Osteoblast (primary cell): ENCODE results near the gene ISCA1. TPM values are rescaled to one million over a fixed set of nuclear protein-coding genes. Genes with fewer than 3 reads are reported as not detected.

ENCODE experiments used
- DNase-seq: peaks from one replicate; pipeline ENCODE4 v3.0.0; 2011; ENCODE audit warnings: low spot score, mixed read lengths; ENCODE audit not compliant: insufficient read length; ENCODE audit errors: missing footprints
- H2AFZ ChIP-seq: 2 replicates; pipeline ENCODE4 v1.6.0; 2011; ENCODE audit warnings: mild to moderate bottlenecking, low read length
- H3K27ac ChIP-seq: 2 replicates; pipeline ENCODE4 v1.5.1; 2011; ENCODE audit warnings: mild to moderate bottlenecking, low read depth, low read length, moderate library complexity
- H3K27me3 ChIP-seq: 2 replicates; pipeline ENCODE4 v1.6.0; 2012; ENCODE audit warnings: mild to moderate bottlenecking, control low read depth, inconsistent platforms, low read length, moderate library complexity; ENCODE audit not compliant: insufficient read depth
- H3K36me3 ChIP-seq: 2 replicates; pipeline ENCODE4 v1.5.1; 2011; ENCODE audit warnings: mild to moderate bottlenecking, low read length, control low read depth, moderate library complexity; ENCODE audit not compliant: insufficient read depth
- H3K4me1 ChIP-seq: 2 replicates; pipeline ENCODE4 v1.5.1; 2011; ENCODE audit warnings: mild to moderate bottlenecking, low read length, control low read depth, moderate library complexity; ENCODE audit not compliant: insufficient read depth
- H3K4me2 ChIP-seq: 2 replicates; pipeline ENCODE4 v1.6.0; 2011; ENCODE audit warnings: mild to moderate bottlenecking, low read length; ENCODE audit not compliant: insufficient read depth
- H3K4me3 ChIP-seq: fragments of 200-600 bp; sonication (generic); 3 replicates; pipeline ENCODE4 v1.5.1; 2012; ENCODE audit warnings: mild to moderate bottlenecking, low read length, inconsistent platforms; ENCODE audit not compliant: insufficient read depth
- H3K79me2 ChIP-seq: 2 replicates; pipeline ENCODE4 v1.6.0; 2012; ENCODE audit warnings: mild to moderate bottlenecking, low read length, control low read depth, inconsistent platforms; ENCODE audit not compliant: insufficient read depth
- H3K9me3 ChIP-seq: 2 replicates; pipeline ENCODE4 v1.5.1; 2011; ENCODE audit warnings: low read depth, low read length, control low read depth
- H4K20me1 ChIP-seq: 2 replicates; pipeline ENCODE4 v1.6.0; 2012; ENCODE audit warnings: mild to moderate bottlenecking, low read length, control low read depth; ENCODE audit not compliant: insufficient read depth
- total RNA-seq: library from RNA; depleted of rRNA; stranded (reverse); fragments of >200 nt; gene quantifications from 2 replicates; pipeline ENCODE4 v1.2.3, GENCODE V29; 2012
- TF ChIP-seq, protein P1 (sequence below): IDR thresholded peaks from 2 replicates; pipeline ENCODE4 v1.5.1; 2011; ENCODE audit warnings: mild to moderate bottlenecking, low read depth, low read length, moderate library complexity; ENCODE audit errors: extremely low read depth

ISCA1 gene
- total RNA-seq, 1 donor: 34.7 TPM

DNA sequence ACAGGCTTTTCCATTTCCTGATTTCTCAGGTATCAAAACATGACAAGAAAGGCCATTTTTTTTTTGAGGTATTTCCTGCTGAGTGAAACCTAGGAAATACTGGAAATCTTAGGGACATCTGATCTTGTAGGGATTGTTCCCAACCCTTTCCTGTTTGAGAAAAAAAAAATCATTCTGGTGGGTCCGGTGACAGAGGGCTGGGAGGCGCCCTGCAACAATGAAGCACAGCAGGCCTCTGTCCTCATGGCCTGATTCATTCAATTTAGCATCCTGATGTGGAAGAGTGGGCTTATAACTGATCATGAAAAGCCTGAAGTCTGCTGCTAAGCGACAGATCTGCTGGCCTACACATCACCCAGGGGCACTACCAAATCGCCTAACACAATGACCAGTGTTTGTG is 19.8 kb downstream of the ISCA1 start:
- Histone ChIP-seq H3K36me3 (peaks cover 22% of the 10 kb centered on the region), H3K27me3 (no peaks in the 10 kb centered on the region), H3K4me2 (no peak overlapping the region), H3K4me1 (peaks cover 7% of the 10 kb centered on the region), H3K27ac (no peak overlapping the region), H3K79me2 (peaks cover 6% of the 10 kb centered on the region), H3K9me3 (no peaks in the 10 kb centered on the region), H3K4me3 (no peak overlapping the region), H4K20me1 (no peaks in the 10 kb centered on the region), H2AFZ (no peak overlapping the region)
- TF ChIP-seq, protein P1, sequence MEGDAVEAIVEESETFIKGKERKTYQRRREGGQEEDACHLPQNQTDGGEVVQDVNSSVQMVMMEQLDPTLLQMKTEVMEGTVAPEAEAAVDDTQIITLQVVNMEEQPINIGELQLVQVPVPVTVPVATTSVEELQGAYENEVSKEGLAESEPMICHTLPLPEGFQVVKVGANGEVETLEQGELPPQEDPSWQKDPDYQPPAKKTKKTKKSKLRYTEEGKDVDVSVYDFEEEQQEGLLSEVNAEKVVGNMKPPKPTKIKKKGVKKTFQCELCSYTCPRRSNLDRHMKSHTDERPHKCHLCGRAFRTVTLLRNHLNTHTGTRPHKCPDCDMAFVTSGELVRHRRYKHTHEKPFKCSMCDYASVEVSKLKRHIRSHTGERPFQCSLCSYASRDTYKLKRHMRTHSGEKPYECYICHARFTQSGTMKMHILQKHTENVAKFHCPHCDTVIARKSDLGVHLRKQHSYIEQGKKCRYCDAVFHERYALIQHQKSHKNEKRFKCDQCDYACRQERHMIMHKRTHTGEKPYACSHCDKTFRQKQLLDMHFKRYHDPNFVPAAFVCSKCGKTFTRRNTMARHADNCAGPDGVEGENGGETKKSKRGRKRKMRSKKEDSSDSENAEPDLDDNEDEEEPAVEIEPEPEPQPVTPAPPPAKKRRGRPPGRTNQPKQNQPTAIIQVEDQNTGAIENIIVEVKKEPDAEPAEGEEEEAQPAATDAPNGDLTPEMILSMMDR: no peak
- DNase-seq: no peak

DNA sequence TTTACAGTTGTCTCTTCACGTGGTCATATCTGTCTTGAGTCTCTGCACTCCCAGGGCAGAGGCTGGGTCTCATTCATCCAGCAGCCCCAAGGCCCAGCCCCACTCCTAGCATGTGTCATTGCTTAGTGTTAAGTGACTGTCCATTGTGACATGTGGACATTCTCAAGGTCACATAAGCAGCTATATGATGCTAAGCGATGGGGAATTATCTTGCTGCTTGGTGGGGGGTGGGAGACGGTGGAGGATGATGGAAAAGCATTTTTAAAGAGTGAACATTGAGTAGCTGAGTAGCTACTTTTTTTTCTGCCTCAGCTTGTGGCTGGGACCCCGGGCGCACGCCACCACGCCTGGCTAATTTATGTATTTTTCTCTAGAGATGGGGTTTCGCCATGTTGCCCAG is 22.8 kb downstream of the ISCA1 start, which contains the start of gene C9orf153:
C9orf153 (minus strand) TSS at position 101 of the 400 bp plus-strand sequence. CDS start 30,054 bp downstream, outside the sequence.
- Histone ChIP-seq H3K27ac (no peak within 1 kb of the TSS), H3K4me1 (no peaks in the 10 kb centered on the region), H3K27me3 (no peaks in the 10 kb centered on the region), H3K4me2 (no peak within 1 kb of the TSS), H3K79me2 (peaks cover 4% of the 10 kb centered on the region), H4K20me1 (no peaks in the 10 kb centered on the region), H3K36me3 (peaks cover 15% of the 10 kb centered on the region), H2AFZ (no peak within 1 kb of the TSS), H3K4me3 (no peak within 1 kb of the TSS), H3K9me3 (no peaks in the 10 kb centered on the region)
- TF ChIP-seq, protein P1: no peak
- no peak for DNase-seq

DNA sequence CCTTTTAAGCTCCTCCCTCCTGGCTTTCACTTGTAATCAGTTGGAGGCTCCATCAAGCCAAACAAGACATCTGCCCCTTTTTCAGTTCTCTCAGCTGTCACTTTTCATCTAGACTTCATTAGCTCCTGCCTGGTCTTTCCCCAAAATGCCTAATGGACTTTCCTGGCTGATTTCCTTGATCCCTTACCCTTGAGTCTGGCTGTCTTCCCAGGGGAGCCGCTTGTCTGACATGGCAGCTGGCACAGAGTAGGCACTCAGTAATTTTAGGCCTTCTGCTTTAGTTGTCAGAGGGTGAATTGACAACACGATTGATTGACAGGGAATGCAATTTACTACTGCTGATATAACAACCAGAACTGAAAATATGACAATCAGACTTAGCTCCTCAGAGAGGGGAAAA is 24.9 kb downstream of the ISCA1 start:
- Histone ChIP-seq H2AFZ (no peak overlapping the region), H3K4me1 (no peaks in the 10 kb centered on the region), H4K20me1 (no peaks in the 10 kb centered on the region), H3K36me3 (peaks cover 3% of the 10 kb centered on the region), H3K27ac (no peak overlapping the region), H3K27me3 (no peaks in the 10 kb centered on the region), H3K79me2 (no peaks in the 10 kb centered on the region), H3K4me2 (no peak overlapping the region), H3K4me3 (no peak overlapping the region), H3K9me3 (no peaks in the 10 kb centered on the region)
- TF ChIP-seq, protein P1: no peak
- no peak for DNase-seq

DNA sequence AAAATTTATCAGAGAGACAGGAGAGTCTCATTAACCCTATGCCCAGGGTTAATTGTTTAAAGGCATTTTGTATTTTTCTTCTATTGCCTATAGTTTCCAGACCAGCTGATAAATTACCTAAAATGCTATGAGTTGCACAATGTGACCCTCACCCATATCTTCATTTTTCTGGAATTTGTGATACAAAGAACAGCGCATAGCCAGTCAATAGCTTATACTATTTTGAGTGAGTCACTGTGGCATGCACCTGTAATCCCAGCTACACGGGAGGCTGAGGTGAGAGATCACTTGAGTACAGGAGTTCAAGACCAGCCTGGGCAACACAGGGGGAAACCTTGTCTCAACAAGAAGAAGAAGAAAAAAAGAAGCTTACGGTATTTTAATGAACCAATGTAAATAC is 25.7 kb downstream of the ISCA1 start:
- H3K4me3 ChIP-seq: no peak overlapping the region
- no peaks in the 10 kb centered on the region for H3K36me3 ChIP-seq
- no peaks in the 10 kb centered on the region for H3K79me2 ChIP-seq
- H3K4me1 ChIP-seq: no peaks in the 10 kb centered on the region
- H3K27me3 ChIP-seq: no peaks in the 10 kb centered on the region
- TF ChIP-seq, protein P1: no peak
- no peak overlapping the region for H2AFZ ChIP-seq
- H3K9me3 ChIP-seq: no peaks in the 10 kb centered on the region
- H3K27ac ChIP-seq: no peak overlapping the region
- no peak overlapping the region for H3K4me2 ChIP-seq
- no peaks in the 10 kb centered on the region for H4K20me1 ChIP-seq
- no peak for DNase-seq
